GM19328 (cell line): ENCODE data around the gene PGM2.
A peak's percentile ranks its signal among the peaks of the same experiment; 100 is the strongest.
"Not testable (repeated sequence)": the region's sequence is repeated elsewhere in the genome, so short reads cannot be mapped to it uniquely, and the experiment has no call there.

Experiments
- ATAC-seq: cut with Tn5 transposase; IDR thresholded peaks from one replicate; pipeline ENCODE4 v1.9.1; 2021; ENCODE audit warnings: mild to moderate bottlenecking, moderate library complexity; ENCODE audit not compliant: unreplicated experiment

Gene PGM2

GRCh38 chr4:37826295-37827029 is at the start of gene PGM2:
Gene PGM2, plus strand, starts transcription at chr4:37826686. Its CDS starts 47 bp downstream, at chr4:37826733.
- ATAC-seq = peak; percentile 97

GRCh38 chr4:37779896-37780295 is 46.6 kb upstream of the PGM2 start:
- ATAC-seq = no peak

GRCh38 chr4:37780444-37781130 is 45.9 kb upstream of the PGM2 start:
- ATAC-seq = no peak

GRCh38 chr4:37781131-37781455 is 45.4 kb upstream of the PGM2 start:
- no peak for ATAC-seq

- not testable (repeated sequence) for ATAC-seq
Measured at GRCh38 chr4:37786267-37786666, 40.2 kb upstream of the PGM2 start.

GRCh38 chr4:37787883-37788460 is 38.5 kb upstream of the PGM2 start:
- not testable (repeated sequence) for ATAC-seq

GRCh38 chr4:37788819-37789218 is 37.7 kb upstream of the PGM2 start:
- no peak for ATAC-seq

- no peak for ATAC-seq
Measured at GRCh38 chr4:37792241-37792640, 34.2 kb upstream of the PGM2 start.

- ATAC-seq = peak; percentile 60
Measured at GRCh38 chr4:37793562-37793961, 32.9 kb upstream of the PGM2 start.

GRCh38 chr4:37794056-37794455 is 32.4 kb upstream of the PGM2 start:
- no peak for ATAC-seq

- ATAC-seq = no peak
Measured at GRCh38 chr4:37795581-37796195, 30.8 kb upstream of the PGM2 start.

- no peak for ATAC-seq
Measured at GRCh38 chr4:37797374-37797773, 29.1 kb upstream of the PGM2 start.

- no peak for ATAC-seq
Measured at GRCh38 chr4:37797923-37798322, 28.6 kb upstream of the PGM2 start.

- no peak for ATAC-seq
Measured at GRCh38 chr4:37798616-37799015, 27.9 kb upstream of the PGM2 start.

- ATAC-seq = no peak
Measured at GRCh38 chr4:37799941-37800554, 26.4 kb upstream of the PGM2 start.

- ATAC-seq = no peak
Measured at GRCh38 chr4:37802068-37802666, 24.3 kb upstream of the PGM2 start.

- no peak for ATAC-seq
Measured at GRCh38 chr4:37803348-37803973, 23.0 kb upstream of the PGM2 start.

GRCh38 chr4:37805091-37805490 is 21.4 kb upstream of the PGM2 start:
- ATAC-seq = no peak

- ATAC-seq = no peak
Measured at GRCh38 chr4:37812713-37813112, 13.8 kb upstream of the PGM2 start.

GRCh38 chr4:37815591-37815990 is 10.9 kb upstream of the PGM2 start:
- ATAC-seq = no peak
